Activated T-cell treated with anti-CD3 and anti-CD28 coated beads, Interleukin-2, amount 50 U/mL, for 72 hours (primary cell): ENCODE results near the gene ASTL. TPM values are rescaled to one million over a fixed set of nuclear protein-coding genes. Genes with fewer than 3 reads are reported as not detected.
"Not testable (repeated sequence)": the region's sequence is repeated elsewhere in the genome, so short reads cannot be mapped to it uniquely, and the experiment has no call there.

ENCODE experiments used
- ATAC-seq, 2 donors: fragments of 150-1000 bp; cut with Tn5 transposase; replicated peaks in 1 of 2; 2 replicates each; pipeline ENCODE4 v1.10.0; 2021; ENCODE audit warnings: moderate library complexity in 2 of 2, mild to moderate bottlenecking in 1 of 2
- DNase-seq, 2 donors: peaks; one replicate each; pipeline ENCODE4 v3.0.0; 2021 to 2022; ENCODE audit warnings: mixed read lengths in 1 of 2
- H3K27ac Mint-ChIP-seq: one replicate; pipeline ENCODE4 v1.8.0; 2022; ENCODE audit warnings: mild to moderate bottlenecking, moderate library complexity, mixed read lengths
- H3K27me3 Mint-ChIP-seq: one replicate; pipeline ENCODE4 v1.8.0; 2022; ENCODE audit warnings: low read depth, mixed read lengths
- H3K36me3 Mint-ChIP-seq, 2 donors: one replicate each; pipeline ENCODE4 v1.8.0; 2022; ENCODE audit warnings: mixed read lengths in 2 of 2, mild to moderate bottlenecking in 1 of 2; ENCODE audit not compliant: insufficient read depth in 2 of 2
- H3K4me1 Mint-ChIP-seq: one replicate; pipeline ENCODE4 v1.8.0; 2022; ENCODE audit warnings: low read depth, mixed read lengths
- H3K4me3 Mint-ChIP-seq, 2 donors: one replicate each; pipeline ENCODE4 v1.8.0; 2022; ENCODE audit warnings: mild to moderate bottlenecking in 2 of 2, mixed read lengths in 2 of 2, moderate library complexity in 2 of 2
- H3K9me3 Mint-ChIP-seq, 2 donors: one replicate each; pipeline ENCODE4 v1.8.0; 2022; ENCODE audit warnings: mixed read lengths in 2 of 2
- total RNA-seq, 2 donors: library from RNA; stranded (reverse); gene quantifications; one replicate each; pipeline ENCODE4 v1.2.3, GENCODE V29; 2022

ASTL gene
- total RNA-seq, 2 donors from 2014 or later: 8.1 to 9.1 TPM

DNA sequence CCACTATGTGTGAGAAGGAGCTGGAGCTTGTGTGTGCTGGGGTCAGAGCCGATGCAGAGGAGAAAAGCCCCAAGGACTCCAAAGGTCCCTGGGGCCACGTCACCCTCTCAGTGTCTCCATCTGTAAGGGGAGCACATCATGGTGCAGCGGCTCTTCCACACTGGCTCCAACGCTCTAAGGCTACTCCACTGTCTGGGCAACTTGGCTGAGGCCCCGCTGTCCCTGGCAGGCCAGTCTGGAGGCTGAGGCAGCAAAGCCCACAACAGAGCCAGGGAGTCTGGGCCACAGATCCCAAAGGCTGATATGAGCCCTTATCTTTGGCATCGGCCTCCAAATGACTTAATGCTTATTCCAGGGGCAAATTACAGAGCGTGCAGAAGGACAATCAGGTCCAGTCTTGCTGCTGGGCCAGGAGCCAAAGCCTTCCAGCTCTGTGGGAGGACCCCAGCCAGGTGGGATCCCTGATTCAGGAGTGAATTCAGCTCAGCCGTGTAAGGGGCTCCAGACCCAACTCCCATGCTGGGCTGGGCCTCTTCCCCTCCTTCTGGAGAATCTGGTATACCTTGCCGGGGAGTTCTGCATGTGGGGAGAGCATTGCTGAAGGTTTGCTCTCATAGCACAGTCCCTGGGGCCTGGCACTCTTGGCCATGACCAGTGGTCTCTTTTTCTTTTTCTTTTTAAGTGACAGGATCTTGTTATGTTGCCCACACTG lies 8.7 kb upstream of the ASTL start:
- ATAC-seq: no peak

DNA sequence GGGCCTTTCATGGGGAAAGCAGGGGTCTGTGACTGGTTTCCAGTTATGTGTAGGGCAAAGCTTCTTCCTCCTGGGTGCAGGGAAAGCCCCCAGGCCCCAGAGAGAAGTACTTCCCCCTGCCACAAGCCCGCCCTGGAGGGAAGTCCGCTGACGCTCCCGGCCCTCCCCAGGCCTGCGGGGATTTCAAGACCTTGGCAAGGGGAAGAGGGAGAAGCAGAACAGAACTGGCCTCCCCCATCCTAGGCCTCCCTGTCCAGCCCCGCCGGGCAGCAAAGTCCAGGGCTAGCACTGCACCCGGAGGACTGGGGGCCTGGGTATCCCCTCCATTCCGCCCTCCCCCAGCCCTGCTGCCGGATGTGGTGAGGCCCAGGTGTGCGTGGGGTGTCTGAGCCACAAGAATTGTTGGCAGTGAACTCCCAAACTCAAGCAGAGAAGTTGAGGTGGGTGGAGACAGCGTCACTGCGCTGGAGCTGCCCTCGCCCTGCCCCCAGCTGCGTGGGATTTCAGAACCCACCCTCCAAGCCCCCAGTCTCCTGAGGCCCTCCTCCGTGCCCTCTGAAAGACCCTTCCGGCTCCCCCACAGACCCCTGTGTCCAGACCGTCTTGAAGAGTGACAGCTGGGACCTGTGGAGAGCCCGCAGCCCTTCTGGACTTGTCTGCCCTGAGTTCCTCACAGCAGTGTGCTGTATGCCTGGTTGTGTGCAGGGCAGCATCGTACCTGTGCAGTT lies 8.0 kb upstream of the ASTL start:
- DNase-seq (peak; percentile 91 to 94), ATAC-seq (peak; percentile 34 to 37)
- H3K27ac Mint-ChIP-seq: peak overlapping the region; percentile 94
- H3K36me3 Mint-ChIP-seq: peaks cover 18 to 19% of the 10 kb centered on the region in 2 donors
- H3K4me1 Mint-ChIP-seq: peaks cover 73% of the 10 kb centered on the region
- H3K9me3 Mint-ChIP-seq: no peaks in the 10 kb centered on the region
- peak overlapping the region; percentile 76 to 94 for H3K4me3 Mint-ChIP-seq
- no peaks in the 10 kb centered on the region for H3K27me3 Mint-ChIP-seq

More for the DNA sequence above, 8.7 kb upstream of the ASTL start:
- Mint-ChIP-seq H3K9me3 (no peaks in the 10 kb centered on the region), H3K4me1 (peaks cover 73% of the 10 kb centered on the region), H3K4me3 (peak overlapping the region; percentile 76 to 94), H3K36me3 (peaks cover 17 to 18% of the 10 kb centered on the region in 2 donors), H3K27me3 (no peaks in the 10 kb centered on the region), H3K27ac (peak overlapping the region; percentile 95)
- DNase-seq: peak in 1 of 2 donors; percentile 53

- Mint-ChIP-seq H3K9me3 (no peaks in the 10 kb centered on the region), H3K27ac (peak overlapping the region; percentile 94), H3K27me3 (no peaks in the 10 kb centered on the region), H3K36me3 (peaks cover 18 to 19% of the 10 kb centered on the region in 2 donors), H3K4me1 (peaks cover 73% of the 10 kb centered on the region), H3K4me3 (peak overlapping the region; percentile 76 to 94)
- ATAC-seq (no peak), DNase-seq (no peak)
Observed at GRCh38 chr2:96145848-96146152, 7.5 kb upstream of the ASTL start.

DNA sequence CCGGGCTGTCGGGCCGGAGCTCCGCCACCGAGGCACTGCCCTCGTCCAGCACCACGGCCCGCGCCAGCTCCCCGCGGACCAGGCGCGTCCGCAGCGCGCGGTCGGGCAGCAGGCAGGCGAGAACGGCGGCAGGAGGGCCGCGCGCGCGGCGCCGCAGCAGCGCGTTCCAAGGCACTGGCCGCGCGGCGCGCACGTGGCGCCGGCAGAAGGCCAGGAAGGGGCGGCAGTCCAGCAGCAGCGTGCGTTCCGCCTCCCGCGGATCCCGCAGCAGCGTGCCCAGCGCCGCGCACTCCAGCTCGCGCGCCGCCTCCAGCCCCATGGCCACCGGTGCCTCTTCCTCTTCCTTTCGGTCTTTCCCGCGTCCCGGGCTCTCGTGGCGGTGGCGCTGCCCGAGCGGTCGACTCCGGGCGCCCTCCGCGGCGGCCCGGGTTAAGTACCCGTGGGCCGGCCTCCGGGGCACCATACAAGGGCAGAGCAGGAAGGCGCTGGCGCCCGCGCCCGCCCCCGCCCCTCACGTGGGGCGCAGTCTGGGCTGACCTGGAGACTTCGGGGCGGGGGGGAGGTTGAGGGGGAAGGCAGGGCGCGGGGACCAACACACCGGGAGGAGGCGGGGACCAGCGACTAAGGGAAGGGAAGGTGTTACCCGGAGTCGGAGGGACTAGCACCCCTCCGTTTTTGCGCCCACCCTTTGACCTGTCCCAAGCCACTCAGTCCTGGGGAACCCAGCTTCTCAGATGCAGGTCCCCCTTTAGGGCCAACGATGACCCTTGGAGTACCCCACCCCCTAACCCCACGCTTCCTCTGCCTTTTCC lies 6.9 kb upstream of the ASTL start, which contains the start of gene DUSP2:
TSS of gene DUSP2 (minus strand) at position 405 of the 812 bp plus-strand sequence. CDS start at position 319, 86 bp downstream.
- DNase-seq (peak; percentile 95 to 97), ATAC-seq (peak; percentile 60 to 61)
- H3K9me3 Mint-ChIP-seq: no peaks in the 10 kb centered on the region
- H3K27ac Mint-ChIP-seq: peak within 1 kb of the TSS; percentile 94
- peaks cover 70% of the 10 kb centered on the region for H3K4me1 Mint-ChIP-seq
- H3K36me3 Mint-ChIP-seq: peaks cover 19% of the 10 kb centered on the region in 2 donors
- H3K4me3 Mint-ChIP-seq: peak within 1 kb of the TSS; percentile 94 to 96
- H3K27me3 Mint-ChIP-seq: no peaks in the 10 kb centered on the region

DNA sequence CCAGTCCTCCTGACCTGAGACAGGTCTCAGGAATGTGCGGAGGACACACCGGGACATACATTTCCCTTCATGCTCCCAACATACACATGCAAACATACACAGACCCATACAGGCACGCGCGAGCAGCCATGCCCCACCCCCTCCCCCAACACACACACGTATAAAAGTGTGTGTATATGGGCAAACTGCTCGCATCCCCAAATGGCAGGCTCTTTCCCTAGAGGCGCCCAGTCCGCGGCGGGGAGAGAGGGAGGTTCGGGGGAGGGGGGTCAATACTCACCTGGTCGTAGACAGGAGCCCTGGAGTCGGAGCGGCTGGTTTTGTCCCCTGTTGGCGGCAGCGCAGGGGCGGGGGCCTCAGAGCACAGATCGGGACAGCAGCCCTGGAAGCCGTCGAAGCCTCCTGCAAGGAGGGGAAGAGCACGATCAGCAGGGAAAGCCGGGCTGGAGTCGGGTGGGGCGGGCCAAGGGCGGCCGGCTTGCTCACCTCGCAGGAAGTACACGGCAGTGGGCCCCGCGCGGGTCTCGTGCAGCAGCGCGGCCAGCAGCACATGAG lies 6.3 kb upstream of the ASTL start:
- Mint-ChIP-seq H3K4me3 (peak overlapping the region; percentile 91 to 96), H3K36me3 (peaks cover 19 to 21% of the 10 kb centered on the region in 2 donors), H3K27ac (peak overlapping the region; percentile 91), H3K9me3 (no peaks in the 10 kb centered on the region), H3K4me1 (peaks cover 70% of the 10 kb centered on the region), H3K27me3 (no peaks in the 10 kb centered on the region)
- DNase-seq (peak; percentile 60 to 63), ATAC-seq (no peak)

GRCh38 chr2:96143848-96144480 lies 5.7 kb upstream of the ASTL start:
- H3K27ac Mint-ChIP-seq: peak overlapping the region; percentile 91
- no peaks in the 10 kb centered on the region for H3K27me3 Mint-ChIP-seq
- H3K9me3 Mint-ChIP-seq: no peaks in the 10 kb centered on the region
- H3K4me1 Mint-ChIP-seq: peaks cover 70% of the 10 kb centered on the region
- ATAC-seq: no peak
- peaks cover 19 to 21% of the 10 kb centered on the region in 2 donors for H3K36me3 Mint-ChIP-seq
- peak; percentile 57 to 58 for DNase-seq
- H3K4me3 Mint-ChIP-seq: peak overlapping the region; percentile 91 to 96

DNA sequence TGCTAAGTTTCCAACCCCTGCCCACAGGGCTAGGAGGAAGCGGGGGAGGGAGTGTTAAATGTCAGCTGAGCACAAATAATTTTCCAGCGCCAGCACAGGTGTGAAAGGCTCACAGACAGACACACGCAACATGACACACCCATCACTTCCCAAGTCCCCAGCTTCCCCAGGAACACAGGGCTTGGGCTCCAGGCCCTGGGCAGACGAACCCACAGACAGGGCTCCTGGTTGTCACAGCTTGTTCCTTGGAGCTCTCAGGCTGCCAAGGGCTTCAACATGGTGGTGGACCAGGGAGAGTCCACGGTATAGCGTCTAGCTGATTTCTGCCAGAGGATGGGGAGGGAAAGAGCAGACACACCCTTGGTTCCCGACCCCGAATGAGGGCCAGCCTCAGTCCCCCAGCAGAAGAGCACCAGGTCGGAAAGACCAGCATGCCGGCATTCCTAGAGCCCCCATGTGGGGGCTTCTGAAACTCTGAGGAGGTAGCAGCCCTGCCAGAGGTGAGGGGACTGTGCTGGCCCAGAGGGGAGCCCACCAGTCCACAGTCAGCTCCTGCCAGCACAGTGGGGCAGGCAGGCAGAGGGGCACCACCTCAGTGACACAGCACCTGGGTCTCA lies 5.0 kb upstream of the ASTL start:
- ATAC-seq: no peak
- Mint-ChIP-seq H3K27me3 (no peaks in the 10 kb centered on the region), H3K9me3 (no peaks in the 10 kb centered on the region), H3K4me3 (peak overlapping the region; percentile 91 to 96), H3K27ac (peak overlapping the region; percentile 91), H3K36me3 (peaks cover 19 to 21% of the 10 kb centered on the region in 2 donors), H3K4me1 (peaks cover 68% of the 10 kb centered on the region)
- peak in 1 of 2 donors; percentile 42 for DNase-seq

GRCh38 chr2:96142217-96143113 lies 4.2 kb upstream of the ASTL start:
- peak; percentile 84 to 86 for DNase-seq
- Mint-ChIP-seq H3K4me3 (peak overlapping the region; percentile 91 to 96), H3K4me1 (peaks cover 64% of the 10 kb centered on the region), H3K9me3 (no peaks in the 10 kb centered on the region), H3K36me3 (peaks cover 19 to 21% of the 10 kb centered on the region in 2 donors), H3K27ac (peak overlapping the region; percentile 91), H3K27me3 (no peaks in the 10 kb centered on the region)
- peak; percentile 3 to 5 for ATAC-seq

GRCh38 chr2:96141624-96141967 lies 3.3 kb upstream of the ASTL start:
- not testable (repeated sequence) for ATAC-seq, H3K9me3 Mint-ChIP-seq, H3K27me3 Mint-ChIP-seq, DNase-seq
- peak overlapping the region; percentile 91 for H3K27ac Mint-ChIP-seq
- peaks cover 55% of the 10 kb centered on the region for H3K4me1 Mint-ChIP-seq
- peak overlapping the region; percentile 91 to 96 for H3K4me3 Mint-ChIP-seq
- peaks cover 19 to 21% of the 10 kb centered on the region in 2 donors for H3K36me3 Mint-ChIP-seq

- Mint-ChIP-seq H3K27me3 (no peaks in the 10 kb centered on the region), H3K4me1 (peaks cover 50% of the 10 kb centered on the region), H3K4me3 (peak overlapping the region; percentile 91 to 96), H3K9me3 (no peaks in the 10 kb centered on the region), H3K27ac (peak overlapping the region; percentile 33), H3K36me3 (peaks cover 19 to 21% of the 10 kb centered on the region in 2 donors)
- ATAC-seq (no peak), DNase-seq (no peak)
Observed at GRCh38 chr2:96140941-96141623, 2.8 kb upstream of the ASTL start.
